ENCODE results near the gene FLAD1.

Gene FLAD1

GRCh38 chr1:155005076-155006011 is 22.2 kb downstream of the FLAD1 start:
- peak overlapping the region; percentile 95 to 96 for H3K27ac ChIP-seq
- intact Hi-C loops (cut with DNase I; ENCODE audit: low total_unique reads) = no loop called here
- H3K4me3 ChIP-seq = peak overlapping the region; percentile 87 to 96
- no peaks in the 10 kb centered on the region for H3K27me3 ChIP-seq
- H3K36me3 ChIP-seq = no peaks in the 10 kb centered on the region
- TF ChIP-seq, protein P1, sequence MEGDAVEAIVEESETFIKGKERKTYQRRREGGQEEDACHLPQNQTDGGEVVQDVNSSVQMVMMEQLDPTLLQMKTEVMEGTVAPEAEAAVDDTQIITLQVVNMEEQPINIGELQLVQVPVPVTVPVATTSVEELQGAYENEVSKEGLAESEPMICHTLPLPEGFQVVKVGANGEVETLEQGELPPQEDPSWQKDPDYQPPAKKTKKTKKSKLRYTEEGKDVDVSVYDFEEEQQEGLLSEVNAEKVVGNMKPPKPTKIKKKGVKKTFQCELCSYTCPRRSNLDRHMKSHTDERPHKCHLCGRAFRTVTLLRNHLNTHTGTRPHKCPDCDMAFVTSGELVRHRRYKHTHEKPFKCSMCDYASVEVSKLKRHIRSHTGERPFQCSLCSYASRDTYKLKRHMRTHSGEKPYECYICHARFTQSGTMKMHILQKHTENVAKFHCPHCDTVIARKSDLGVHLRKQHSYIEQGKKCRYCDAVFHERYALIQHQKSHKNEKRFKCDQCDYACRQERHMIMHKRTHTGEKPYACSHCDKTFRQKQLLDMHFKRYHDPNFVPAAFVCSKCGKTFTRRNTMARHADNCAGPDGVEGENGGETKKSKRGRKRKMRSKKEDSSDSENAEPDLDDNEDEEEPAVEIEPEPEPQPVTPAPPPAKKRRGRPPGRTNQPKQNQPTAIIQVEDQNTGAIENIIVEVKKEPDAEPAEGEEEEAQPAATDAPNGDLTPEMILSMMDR (IDR thresholded peaks at IDR 0.05) = no peak
- H3K4me1 ChIP-seq = peaks cover 0 to 65% (median 49%) of the 10 kb centered on the region in 4 donors
- no peaks in the 10 kb centered on the region for H3K9me3 ChIP-seq
- peak; percentile 77 to 92 for DNase-seq

- Histone ChIP-seq H3K27ac (peak overlapping the region; percentile 95 to 96), H3K4me1 (peaks cover 0 to 77% (median 56%) of the 10 kb centered on the region in 4 donors)
- DNase-seq = no peak
Observed at GRCh38 chr1:155006601-155007101, 23.5 kb downstream of the FLAD1 start.

GRCh38 chr1:155007251-155007828 is 24.2 kb downstream of the FLAD1 start:
- TF ChIP-seq, protein P1 (IDR thresholded peaks at IDR 0.05) = no peak
- Histone ChIP-seq H3K4me1 (peaks cover 0 to 84% (median 63%) of the 10 kb centered on the region in 4 donors), H3K36me3 (peaks cover 0 to 9% (median 0%) of the 10 kb centered on the region in 3 donors), H3K27ac (peak overlapping the region; percentile 95 to 96), H3K4me3 (peak overlapping the region in 1 of 2 donors; percentile 26), H3K27me3 (no peaks in the 10 kb centered on the region), H3K9me3 (no peaks in the 10 kb centered on the region)
- DNase-seq = no peak
- intact Hi-C loops (cut with DNase I; ENCODE audit: low total_unique reads) = no loop called here

More at GRCh38 chr1:155006601-155007101, 23.5 kb downstream of the FLAD1 start:
- Histone ChIP-seq H3K4me3 (no peak overlapping the region), H3K9me3 (no peaks in the 10 kb centered on the region), H3K27me3 (no peaks in the 10 kb centered on the region), H3K36me3 (peaks cover 0 to 9% (median 0%) of the 10 kb centered on the region in 3 donors)
- intact Hi-C loops (cut with DNase I; ENCODE audit: low total_unique reads) = no loop called here
- TF ChIP-seq, protein P1 (IDR thresholded peaks at IDR 0.05) = no peak

DNA sequence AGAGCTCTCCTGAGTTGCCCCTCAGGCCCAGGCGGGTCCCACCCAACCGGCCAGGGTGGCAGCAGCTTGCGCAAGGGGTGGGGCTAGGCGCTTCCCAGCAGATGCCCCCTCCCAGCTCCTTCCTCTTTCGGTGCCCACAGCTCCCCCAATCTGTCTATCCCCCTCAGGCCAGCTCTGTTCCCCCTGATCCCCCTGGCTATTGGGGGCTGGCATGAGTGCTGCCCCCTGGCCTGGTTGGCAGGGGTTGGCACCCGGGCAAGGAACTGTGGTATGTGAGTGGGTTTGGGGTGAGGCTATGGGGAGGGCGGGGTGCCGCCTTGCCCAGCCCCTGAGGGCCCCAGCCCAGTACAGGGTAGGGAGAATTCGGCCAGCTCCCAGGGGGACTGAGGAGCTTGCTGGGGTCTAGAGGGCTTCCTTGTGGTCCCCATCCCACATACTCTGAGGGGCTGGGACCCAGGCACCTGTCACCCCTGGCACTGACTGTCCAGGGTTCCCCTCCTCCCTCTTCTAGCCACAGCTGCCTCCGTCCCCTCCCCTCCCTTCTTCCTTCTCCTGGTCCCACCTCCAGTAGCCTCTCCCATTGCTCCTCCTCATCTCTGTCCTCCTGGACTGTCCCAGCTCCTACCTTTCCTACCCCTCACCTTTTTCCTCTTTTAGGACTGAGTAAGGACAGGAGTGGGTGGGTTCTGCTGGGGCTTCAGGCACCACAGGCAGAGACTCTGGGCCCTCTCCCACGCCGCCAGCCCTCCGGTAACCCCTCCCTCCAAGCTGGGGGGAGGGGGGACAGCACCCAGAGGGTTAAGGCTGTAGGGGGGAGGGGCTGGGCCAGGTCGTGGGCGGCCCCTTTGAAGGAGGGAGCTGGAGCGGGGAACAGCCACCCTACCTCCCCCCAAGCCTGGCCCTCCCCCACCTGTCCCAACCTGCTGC is 25.1 kb downstream of the FLAD1 start:
- H3K36me3 ChIP-seq = peaks cover 0 to 9% (median 0%) of the 10 kb centered on the region in 3 donors
- no peak for DNase-seq
- peak overlapping the region; percentile 95 to 96 for H3K27ac ChIP-seq
- TF ChIP-seq, protein P1 (IDR thresholded peaks at IDR 0.05) = no peak
- no peaks in the 10 kb centered on the region for H3K27me3 ChIP-seq
- H3K4me3 ChIP-seq = peak overlapping the region; percentile 10 to 26
- H3K9me3 ChIP-seq = no peaks in the 10 kb centered on the region
- intact Hi-C loops (cut with DNase I; ENCODE audit: low total_unique reads) = no loop called here
- peaks cover 0 to 92% (median 67%) of the 10 kb centered on the region in 4 donors for H3K4me1 ChIP-seq

DNA sequence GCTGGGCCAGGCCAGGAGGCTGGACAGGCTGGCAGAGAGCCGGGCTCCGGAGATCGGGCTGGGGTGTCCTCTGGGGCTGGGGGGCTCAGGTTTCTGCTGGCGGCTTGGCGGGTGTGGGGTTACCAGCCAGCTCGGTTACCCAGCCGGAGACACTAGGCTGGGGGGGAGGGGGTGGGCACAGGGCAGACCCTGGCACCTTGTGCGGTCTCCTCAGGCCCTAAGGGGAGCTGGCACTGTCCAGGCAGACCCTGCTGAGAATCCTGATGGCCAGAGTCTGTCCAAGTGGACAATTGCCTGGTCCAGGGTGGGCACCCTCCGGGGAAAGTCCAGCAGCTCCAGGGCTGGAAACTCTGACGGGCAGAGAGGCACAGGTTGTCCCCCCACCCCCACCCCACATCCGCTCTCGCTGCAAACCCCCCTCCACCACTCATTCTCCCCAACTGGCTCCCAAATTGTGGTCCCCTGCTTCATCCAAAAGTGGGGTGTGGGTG is 26.1 kb downstream of the FLAD1 start:
- Histone ChIP-seq H3K4me1 (peaks cover 0 to 94% (median 63%) of the 10 kb centered on the region in 4 donors), H3K4me3 (no peak overlapping the region)

More for the DNA sequence above, 26.1 kb downstream of the FLAD1 start:
- H3K9me3 ChIP-seq = no peaks in the 10 kb centered on the region
- TF ChIP-seq, protein P1 (IDR thresholded peaks at IDR 0.05) = no peak
- peaks cover 0 to 19% (median under 1%) of the 10 kb centered on the region in 3 donors for H3K36me3 ChIP-seq
- intact Hi-C loops (cut with DNase I; ENCODE audit: low total_unique reads) = no loop called here
- no peak for DNase-seq
- peak overlapping the region in 1 of 2 donors; percentile 96 for H3K27ac ChIP-seq
- H3K27me3 ChIP-seq = no peaks in the 10 kb centered on the region

Measured in tibial artery (tissue), 4 donors.